ENCODE measurements around the gene TOX2.

GRCh38 chr20:43906505-43907034, 8.1 kb upstream of the TOX2 start:
- TF ChIP-seq CTCF (IDR thresholded peaks at IDR 0.05; ENCODE audit: low read depth, low read length) (no peak), POLR2A (IDR thresholded peaks at IDR 0.05; ENCODE audit: extremely low read depth, insufficient read length) (no peak), MAX (IDR thresholded peaks at IDR 0.05; ENCODE audit: low read depth, low read length) (no peak), MYC (IDR thresholded peaks at IDR 0.05; ENCODE audit: low read depth, low read length) (no peak)
